NCI-H146 (cell line): Measurements from ENCODE around the gene MBOAT1.

Experiments
- DNase-seq: peaks from one replicate; lab custom pipeline; 2025; lab: John Stamatoyannopoulos, UW

The MBOAT1 gene

GRCh38 chr6:20233007-20233730 lies 20.9 kb upstream of the MBOAT1 start:
- no peak for DNase-seq

GRCh38 chr6:20232188-20232587 lies 19.9 kb upstream of the MBOAT1 start:
- DNase-seq, result no peak

- DNase-seq, result no peak
Observed at GRCh38 chr6:20230401-20231119, 18.3 kb upstream of the MBOAT1 start.

GRCh38 chr6:20229881-20230280 lies 17.6 kb upstream of the MBOAT1 start:
- no peak for DNase-seq

GRCh38 chr6:20227350-20227749 lies 15.1 kb upstream of the MBOAT1 start:
- no peak for DNase-seq

- no peak for DNase-seq
Observed at GRCh38 chr6:20223141-20223540, 10.9 kb upstream of the MBOAT1 start.

- DNase-seq, result no peak
Observed at GRCh38 chr6:20221421-20221820, 9.2 kb upstream of the MBOAT1 start.

- no peak for DNase-seq
Observed at GRCh38 chr6:20220359-20220758, 8.1 kb upstream of the MBOAT1 start.

- DNase-seq, result no peak
Observed at GRCh38 chr6:20217891-20218290, 5.6 kb upstream of the MBOAT1 start.

GRCh38 chr6:20217324-20217855 lies 5.1 kb upstream of the MBOAT1 start:
- DNase-seq, result no peak

- DNase-seq, result no peak
Observed at GRCh38 chr6:20215310-20215709, 3.0 kb upstream of the MBOAT1 start.

GRCh38 chr6:20213271-20213798 lies 1.1 kb upstream of the MBOAT1 start:
- DNase-seq, result no peak

- DNase-seq, result peak; percentile 80
Observed at GRCh38 chr6:20211941-20212391, 303 bp downstream of the MBOAT1 start.

GRCh38 chr6:20211037-20211940 lies 980 bp downstream of the MBOAT1 start:
- peak; percentile 51 for DNase-seq

- DNase-seq, result no peak
Observed at GRCh38 chr6:20210158-20210557, 2.1 kb downstream of the MBOAT1 start.

GRCh38 chr6:20208687-20209378 lies 3.4 kb downstream of the MBOAT1 start:
- no peak for DNase-seq

GRCh38 chr6:20207088-20207418 lies 5.2 kb downstream of the MBOAT1 start:
- DNase-seq, result no peak

GRCh38 chr6:20205722-20206161 lies 6.5 kb downstream of the MBOAT1 start:
- no peak for DNase-seq

- DNase-seq, result no peak
Observed at GRCh38 chr6:20204512-20204894, 7.8 kb downstream of the MBOAT1 start.

- peak; percentile 45 for DNase-seq
Observed at GRCh38 chr6:20203561-20204511, 8.4 kb downstream of the MBOAT1 start.
